ENCODE results near the gene IL24.
A peak's percentile ranks its signal among the peaks of the same experiment; 100 is the strongest.

The IL24 gene

GRCh38 chr1:206911064-206911663, 13.9 kb downstream of the IL24 start:
- no peak overlapping the region for H3K4me3 ChIP-seq (ENCODE audit: low read length)
- TF ChIP-seq CTCF (conservative IDR thresholded peaks at IDR 0.05; ENCODE audit: low read length): peak; percentile 80
- DNase-seq (ENCODE audit: low read depth): peak; percentile 74

GRCh38 chr1:206912445-206913095, 15.3 kb downstream of the IL24 start:
- H3K4me3 ChIP-seq (ENCODE audit: low read length): no peak overlapping the region
- peak; percentile 73 for DNase-seq (ENCODE audit: low read depth)
- peak; percentile 91 for TF ChIP-seq CTCF (conservative IDR thresholded peaks at IDR 0.05; ENCODE audit: low read length)

GRCh38 chr1:206913766-206914537, 16.7 kb downstream of the IL24 start:
- no peak overlapping the region for H3K4me3 ChIP-seq (ENCODE audit: low read length)
- TF ChIP-seq CTCF (conservative IDR thresholded peaks at IDR 0.05; ENCODE audit: low read length): no peak
- DNase-seq (ENCODE audit: low read depth): no peak

GRCh38 chr1:206915030-206915735, 17.9 kb downstream of the IL24 start:
- TF ChIP-seq CTCF (conservative IDR thresholded peaks at IDR 0.05; ENCODE audit: low read length): no peak
- H3K4me3 ChIP-seq (ENCODE audit: low read length): no peak overlapping the region
- no peak for DNase-seq (ENCODE audit: low read depth)

- no peak for TF ChIP-seq CTCF (conservative IDR thresholded peaks at IDR 0.05; ENCODE audit: low read length)
- no peak for DNase-seq (ENCODE audit: low read depth)
- no peak overlapping the region for H3K4me3 ChIP-seq (ENCODE audit: low read length)
Measured at GRCh38 chr1:206916000-206916709, 18.9 kb downstream of the IL24 start.

GRCh38 chr1:206918076-206918475, 20.8 kb downstream of the IL24 start:
- no peak for TF ChIP-seq CTCF (conservative IDR thresholded peaks at IDR 0.05; ENCODE audit: low read length)
- no peak overlapping the region for H3K4me3 ChIP-seq (ENCODE audit: low read length)
- no peak for DNase-seq (ENCODE audit: low read depth)

Data from AG10803 (cell line).